Sigmoid colon (tissue), 4 donors: Measurements from ENCODE around the gene RIPK4.

ENCODE experiments used
- CTCF ChIP-seq, 4 experiments: fragments of 450-650 bp in 3 of 4; fragments of 200-600 bp in 1 of 4; IDR thresholded peaks; one replicate each; pipeline ENCODE4 v1.5.1; 2016 to 2019; ENCODE audit warnings: antibody characterized with exemption in 4 of 4, mild to moderate bottlenecking in 3 of 4, moderate library complexity in 2 of 4
- EP300 ChIP-seq, 4 donors: sonication (generic); formaldehyde crosslinking; IDR thresholded peaks; one replicate each; pipeline ENCODE4 v1.6.1; 2017; ENCODE audit warnings: antibody characterized with exemption in 4 of 4
- POLR2A ChIP-seq, 2 donors: fragments of 450-650 bp; IDR thresholded peaks; one replicate each; pipeline ENCODE4 v1.6.1; 2016; ENCODE audit warnings: antibody characterized with exemption in 2 of 2, mild to moderate bottlenecking in 2 of 2, moderate library complexity in 2 of 2

- TF ChIP-seq POLR2A (IDR thresholded peaks at IDR 0.05) (no peak), CTCF (IDR thresholded peaks at IDR 0.05) (no peak), EP300 (IDR thresholded peaks at IDR 0.05) (no peak)
Observed at GRCh38 chr21:41795726-41796125, 28.9 kb upstream of the RIPK4 start.
